SK-N-SH (cell line): ENCODE results near the gene LGALS14. TPM values are rescaled to one million over a fixed set of nuclear protein-coding genes. Genes with fewer than 3 reads are reported as not detected.

Experiments used
- CTCF ChIA-PET: fragments of 300-600, 350-600 bp; formaldehyde crosslinking; extraction: SDS; loops from one replicate; lab custom pipeline; 2021; lab: Yijun Ruan, JAX
- POLR2A ChIA-PET: fragments of 350-600 bp; sonication (Branson Sonifier 250); formaldehyde crosslinking; extraction: SDS; loops from one replicate; lab custom pipeline; 2020; ENCODE audit warnings: antibody characterized with exemption, inconsistent platforms; lab: Yijun Ruan, JAX
- DNase-seq: peaks from one replicate; pipeline ENCODE4 v3.0.0; 2012
- H2AFZ ChIP-seq: fragments of 200-600 bp; sonication (generic); 2 replicates; pipeline ENCODE4 v1.8.1; 2016; ENCODE audit warnings: antibody characterized with exemption, mild to moderate bottlenecking, low read depth
- H3F3A ChIP-seq: fragments of 200-600 bp; sonication (generic); replicated peaks from 2 replicates; pipeline ENCODE3; 2016; ENCODE audit warnings: antibody characterized with exemption, mild to moderate bottlenecking; ENCODE audit not compliant: insufficient read depth
- H3K27ac ChIP-seq, 2 experiments: fragments of 200-500 bp in 1 of 2; fragments of 200-600 bp in 1 of 2; sonication (Bioruptor generic) in 1 of 2; sonication (generic), shearing (Covaris generic) in 1 of 2; 2 replicates each; pipeline versions ENCODE4 v1.5.1 to v1.6.1; 2014 to 2016; ENCODE audit warnings: low read depth in 2 of 2, inconsistent platforms in 1 of 2, low read length in 1 of 2, mild to moderate bottlenecking in 1 of 2, mixed read lengths in 1 of 2
- H3K27me3 ChIP-seq: fragments of 200-600 bp; sonication (generic), shearing (Covaris generic); 2 replicates; pipeline ENCODE4 v1.6.1; 2016; ENCODE audit warnings: mixed run types; ENCODE audit not compliant: insufficient read depth
- H3K36me3 ChIP-seq, 2 experiments: fragments of 200-500 bp in 1 of 2; fragments of 200-600 bp in 1 of 2; sonication (Bioruptor generic) in 1 of 2; sonication (generic) in 1 of 2; replicated peaks in 1 of 2; 2 replicates each; pipeline versions ENCODE3 to v1.5.1; 2014 to 2016; ENCODE audit warnings: low read length in 1 of 2, mild to moderate bottlenecking in 1 of 2; ENCODE audit not compliant: insufficient read depth in 2 of 2, control insufficient read depth in 1 of 2
- H3K4me1 ChIP-seq, 2 experiments: fragments of 200-500 bp in 1 of 2; fragments of 200-600 bp in 1 of 2; sonication (Bioruptor generic) in 1 of 2; sonication (generic), shearing (Covaris generic) in 1 of 2; 2 replicates each; pipeline versions ENCODE4 v1.5.1 to v1.6.1; 2014 to 2016; ENCODE audit warnings: low read depth in 1 of 2, low read length in 1 of 2, mixed run types in 1 of 2; ENCODE audit not compliant: insufficient read depth in 2 of 2, control insufficient read depth in 1 of 2
- H3K4me2 ChIP-seq: fragments of 200-600 bp; sonication (generic), shearing (Covaris generic); 2 replicates; pipeline ENCODE4 v1.6.1; 2017; ENCODE audit warnings: mixed run types
- H3K4me3 ChIP-seq, 2 experiments: fragments of 200-500 bp in 1 of 2; fragments of 200-600 bp in 1 of 2; sonication (Bioruptor generic) in 1 of 2; sonication (generic), shearing (Covaris generic) in 1 of 2; 2 replicates each; pipeline versions ENCODE4 v1.5.1 to v1.8.1; 2014 to 2016; ENCODE audit warnings: low read depth in 2 of 2, inconsistent platforms in 1 of 2, low read length in 1 of 2, mild to moderate bottlenecking in 1 of 2, mixed read lengths in 1 of 2, moderate library complexity in 1 of 2
- H3K79me2 ChIP-seq: fragments of 200-600 bp; sonication (generic); 2 replicates; pipeline ENCODE4 v1.8.1; 2017; ENCODE audit warnings: mild to moderate bottlenecking; ENCODE audit not compliant: insufficient read depth
- H3K9ac ChIP-seq: fragments of 200-600 bp; sonication (generic); 2 replicates; pipeline ENCODE4 v1.6.1; 2017; ENCODE audit warnings: mixed run types
- H3K9me2 ChIP-seq: fragments of 200-600 bp; sonication (generic); 2 replicates; pipeline ENCODE4 v1.6.1; 2017; ENCODE audit warnings: mixed run types
- H3K9me3 ChIP-seq: fragments of 200-600 bp; sonication (generic); 2 replicates; pipeline ENCODE4 v1.6.1; 2017; ENCODE audit warnings: mixed run types, mild to moderate bottlenecking, moderate library complexity
- H4K20me1 ChIP-seq: fragments of 200-600 bp; sonication (generic); 2 replicates; pipeline ENCODE4 v1.6.1; 2017; ENCODE audit warnings: mild to moderate bottlenecking, mixed run types; ENCODE audit not compliant: insufficient read depth
- ELF1 ChIP-seq: IDR thresholded peaks from 2 replicates; pipeline ENCODE4 v1.4.0; 2012
- FOXJ3 ChIP-seq: sonication (generic); formaldehyde crosslinking; IDR thresholded peaks from 2 replicates; pipeline ENCODE4 v1.5.1; 2020; ENCODE audit warnings: mild to moderate bottlenecking, missing genetic modification reagents
- FOXM1 ChIP-seq: IDR thresholded peaks from 2 replicates; pipeline ENCODE4 v1.4.0; 2012; ENCODE audit warnings: low read depth, mild to moderate bottlenecking
- GABPA ChIP-seq: IDR thresholded peaks from 2 replicates; pipeline ENCODE4 v1.4.0; 2012; ENCODE audit warnings: low read depth, mild to moderate bottlenecking
- IRF3 ChIP-seq: fragments of 150-350 bp; IDR thresholded peaks from 2 replicates; pipeline ENCODE4 v1.6.1; 2016; ENCODE audit warnings: mild to moderate bottlenecking, low read depth, low read length
- JUND ChIP-seq: IDR thresholded peaks from 2 replicates; pipeline ENCODE4 v1.4.0; 2012
- MAX ChIP-seq: IDR thresholded peaks from 2 replicates; pipeline ENCODE4 v1.4.0; 2012; ENCODE audit warnings: low read depth
- MEF2A ChIP-seq: IDR thresholded peaks from 2 replicates; pipeline ENCODE4 v1.4.0; 2012; ENCODE audit warnings: low read depth, borderline replicate concordance
- MXI1 ChIP-seq: IDR thresholded peaks from 2 replicates; pipeline ENCODE4 v1.6.1; 2012; ENCODE audit warnings: mild to moderate bottlenecking, low read depth, low read length, improper control_type of control experiment
- NFIC ChIP-seq: IDR thresholded peaks from 2 replicates; pipeline ENCODE4 v1.4.0; 2012; ENCODE audit warnings: borderline replicate concordance
- NRF1 ChIP-seq: IDR thresholded peaks from 2 replicates; pipeline ENCODE4 v1.6.1; 2012; ENCODE audit warnings: low read depth, mild to moderate bottlenecking, low read length
- POLR2AphosphoS5 ChIP-seq: IDR thresholded peaks from 2 replicates; pipeline ENCODE4 v1.6.1; 2012; ENCODE audit warnings: low read depth, low read length
- RAD21 ChIP-seq: IDR thresholded peaks from 2 replicates; pipeline ENCODE4 v1.6.1; 2012; ENCODE audit warnings: mild to moderate bottlenecking, low read length
- RCOR1 ChIP-seq: fragments of 150-350 bp; IDR thresholded peaks from 2 replicates; pipeline ENCODE4 v1.6.1; 2017; ENCODE audit warnings: antibody characterized with exemption, low read length
- REST ChIP-seq: IDR thresholded peaks from 2 replicates; pipeline ENCODE4 v1.6.1; 2012; ENCODE audit warnings: mild to moderate bottlenecking, low read depth, low read length, moderate library complexity
- RFX5 ChIP-seq: IDR thresholded peaks from 2 replicates; pipeline ENCODE4 v1.6.1; 2012; ENCODE audit warnings: mild to moderate bottlenecking, improper control_type of control experiment, low read length
- SIN3A ChIP-seq: IDR thresholded peaks from 2 replicates; pipeline ENCODE4 v1.6.1; 2012; ENCODE audit warnings: low read depth, mild to moderate bottlenecking, low read length, moderate library complexity, borderline replicate concordance
- SMC3 ChIP-seq: IDR thresholded peaks from 2 replicates; pipeline ENCODE4 v1.6.1; 2012; ENCODE audit warnings: low read depth, low read length, improper control_type of control experiment
- TAF1 ChIP-seq: IDR thresholded peaks from 2 replicates; pipeline ENCODE4 v1.6.1; 2012; ENCODE audit warnings: low read depth, mild to moderate bottlenecking, low read length, moderate library complexity, borderline replicate concordance
- WGBS: methylation state at CpG from one replicate; pipeline ENCODE4 v1.1.6; 2017; ENCODE audit warnings: low lambda C conversion rate; 5-methylcytosine and 5-hydroxymethylcytosine counted together
- polyA plus RNA-seq, 3 experiments: library from polyadenylated mRNA; depleted of rRNA; stranded (reverse); fragments of >200 nt; gene quantifications; 2 replicates each; pipeline ENCODE4 v1.2.3, GENCODE V29; 2012

The LGALS14 gene
- polyA plus RNA-seq, 1 of the 3 experiments (the other 2 are of a cell fraction) = not detected

- Histone ChIP-seq H4K20me1 (no peaks in the 10 kb centered on the region), H3K79me2 (no peaks in the 10 kb centered on the region), H3K36me3 (no peaks in the 10 kb centered on the region), H3K4me1 (no peaks in the 10 kb centered on the region), H3K4me3 (no peak overlapping the region), H3K4me2 (no peak overlapping the region), H3K9me2 (no peaks in the 10 kb centered on the region), H3F3A (no peaks in the 10 kb centered on the region), H3K9ac (no peak overlapping the region), H2AFZ (no peak overlapping the region), H3K9me3 (no peaks in the 10 kb centered on the region), H3K27me3 (no peaks in the 10 kb centered on the region; the same call in 1 of the 2 replicates), H3K27ac (no peak overlapping the region)
- TF ChIP-seq FOXM1 (no peak), NFIC (no peak), RAD21 (no peak), MXI1 (no peak), SMC3 (no peak), FOXJ3 (CRISPR knock-in tag) (no peak), TAF1 (no peak), SIN3A (no peak), RCOR1 (no peak), POLR2AphosphoS5 (no peak), ELF1 (no peak), JUND (no peak), GABPA (no peak), MEF2A (no peak), REST (no peak), MAX (no peak), IRF3 (no peak), RFX5 (no peak), NRF1 (no peak)
- ChIA-PET POLR2A (no interaction called here), CTCF (no interaction called here)
- no peak for DNase-seq
- WGBS = 5% methylated on average over 4 of the region's 6 CpGs
Measured at GRCh38 chr19:39728040-39728439, 23.8 kb downstream of the LGALS14 start.
